Measurements from ENCODE around the gene TTLL6.
A peak's percentile ranks its signal among the peaks of the same experiment; 100 is the strongest.

DNA sequence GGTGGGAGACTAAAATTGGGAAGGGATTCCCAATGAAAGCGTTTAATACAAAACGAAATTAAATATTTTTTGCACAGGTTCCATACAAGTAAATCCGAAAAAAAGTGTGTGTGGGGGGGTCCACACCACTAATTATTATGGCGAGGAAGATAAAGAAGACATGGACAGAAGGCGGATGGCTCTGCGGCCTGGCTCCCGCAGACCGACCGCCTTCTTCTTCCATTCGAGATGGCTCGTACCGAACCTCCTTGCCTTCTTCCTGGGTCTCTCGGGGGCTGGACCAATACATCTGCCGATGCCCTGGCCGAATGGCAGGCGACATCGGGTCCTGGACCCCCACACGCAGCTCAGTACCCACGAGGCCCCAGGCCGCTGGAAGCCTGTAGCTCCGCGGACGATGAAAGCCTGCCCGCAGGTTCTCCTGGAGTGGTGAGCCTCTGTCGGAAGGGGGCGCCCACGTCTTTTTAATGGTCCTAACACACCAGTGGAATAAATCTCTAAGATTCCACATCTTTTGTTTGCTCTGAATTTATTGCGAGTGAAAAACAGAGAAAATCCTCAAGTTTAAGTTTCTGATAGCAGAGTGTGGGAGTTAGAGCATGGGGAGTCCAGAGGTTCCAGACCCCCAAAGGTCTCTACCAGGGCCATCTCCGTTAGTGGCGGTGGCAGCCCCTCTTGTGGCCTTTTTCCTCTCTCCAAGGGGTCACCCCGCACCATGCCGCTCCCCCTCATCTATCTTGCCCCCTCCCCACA lies 92.6 kb downstream of the TTLL6 start:
- TF ChIP-seq, protein P1, sequence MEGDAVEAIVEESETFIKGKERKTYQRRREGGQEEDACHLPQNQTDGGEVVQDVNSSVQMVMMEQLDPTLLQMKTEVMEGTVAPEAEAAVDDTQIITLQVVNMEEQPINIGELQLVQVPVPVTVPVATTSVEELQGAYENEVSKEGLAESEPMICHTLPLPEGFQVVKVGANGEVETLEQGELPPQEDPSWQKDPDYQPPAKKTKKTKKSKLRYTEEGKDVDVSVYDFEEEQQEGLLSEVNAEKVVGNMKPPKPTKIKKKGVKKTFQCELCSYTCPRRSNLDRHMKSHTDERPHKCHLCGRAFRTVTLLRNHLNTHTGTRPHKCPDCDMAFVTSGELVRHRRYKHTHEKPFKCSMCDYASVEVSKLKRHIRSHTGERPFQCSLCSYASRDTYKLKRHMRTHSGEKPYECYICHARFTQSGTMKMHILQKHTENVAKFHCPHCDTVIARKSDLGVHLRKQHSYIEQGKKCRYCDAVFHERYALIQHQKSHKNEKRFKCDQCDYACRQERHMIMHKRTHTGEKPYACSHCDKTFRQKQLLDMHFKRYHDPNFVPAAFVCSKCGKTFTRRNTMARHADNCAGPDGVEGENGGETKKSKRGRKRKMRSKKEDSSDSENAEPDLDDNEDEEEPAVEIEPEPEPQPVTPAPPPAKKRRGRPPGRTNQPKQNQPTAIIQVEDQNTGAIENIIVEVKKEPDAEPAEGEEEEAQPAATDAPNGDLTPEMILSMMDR (IDR thresholded peaks at IDR 0.05; ENCODE audit: low read depth, low read length, poor library complexity, severe bottlenecking) = peak; percentile 75
- TF ChIP-seq EZH2phosphoT487 (IDR thresholded peaks at IDR 0.05; ENCODE audit: borderline replicate concordance, low read length) = no peak

Measured in DOHH2 (cell line).